GM23338 (cell line): Measurements from ENCODE around the gene SLC39A10. TPM values are rescaled to one million over a fixed set of nuclear protein-coding genes. Genes with fewer than 3 reads are reported as not detected.

Experiments
- ATAC-seq: fragments of 200-7000 bp; cut with Tn5 transposase; 3 replicates; pipeline ENCODE4 v1.9.1; 2020
- DNase-seq: peaks from one replicate; pipeline ENCODE4 v3.0.0-alpha.2; 2015; ENCODE audit warnings: low spot score
- H2AFZ ChIP-seq: fragments of 200-600 bp; sonication (generic); 2 replicates; pipeline ENCODE4 v1.8.0; 2016; ENCODE audit warnings: antibody characterized with exemption, mild to moderate bottlenecking, moderate library complexity
- H3F3A ChIP-seq: fragments of 200-600 bp; sonication (generic); replicated peaks from 2 replicates; pipeline ENCODE4 v1.8.0; 2017; ENCODE audit warnings: antibody characterized with exemption, mixed run types, low read depth
- H3K27ac ChIP-seq: fragments of 200-600 bp; sonication (generic); 2 replicates; pipeline ENCODE4 v1.6.1; 2016; ENCODE audit warnings: low read depth
- H3K27me3 ChIP-seq: fragments of 200-600 bp; sonication (generic); 2 replicates; pipeline ENCODE4 v1.8.0; 2016; ENCODE audit warnings: mild to moderate bottlenecking, mixed run types, moderate library complexity; ENCODE audit not compliant: insufficient read depth
- H3K36me3 ChIP-seq: fragments of 200-600 bp; sonication (generic); 2 replicates; pipeline ENCODE4 v1.8.0; 2016; ENCODE audit warnings: mild to moderate bottlenecking; ENCODE audit not compliant: insufficient read depth
- H3K4me1 ChIP-seq: fragments of 200-600 bp; sonication (generic); 2 replicates; pipeline ENCODE4 v1.8.0; 2016; ENCODE audit warnings: mild to moderate bottlenecking, moderate library complexity; ENCODE audit not compliant: insufficient read depth
- H3K4me2 ChIP-seq: fragments of 200-600 bp; sonication (generic); 2 replicates; pipeline ENCODE4 v1.7.1; 2017; ENCODE audit warnings: mixed run types
- H3K4me3 ChIP-seq: fragments of 200-600 bp; sonication (generic); 2 replicates; pipeline ENCODE4 v1.6.1; 2016; ENCODE audit warnings: mixed run types
- H3K79me2 ChIP-seq: fragments of 200-600 bp; sonication (generic); replicated peaks from 2 replicates; pipeline ENCODE4 v1.8.0; 2017; ENCODE audit warnings: mild to moderate bottlenecking; ENCODE audit not compliant: insufficient read depth
- H3K9me2 ChIP-seq: fragments of 200-600 bp; sonication (generic); 2 replicates; pipeline ENCODE4 v1.8.0; 2017; ENCODE audit not compliant: insufficient read depth
- H4K20me1 ChIP-seq: fragments of 200-600 bp; sonication (generic); replicated peaks from 2 replicates; pipeline ENCODE4 v1.8.0; 2017; ENCODE audit warnings: mild to moderate bottlenecking; ENCODE audit not compliant: insufficient read depth
- H3K27ac Mint-ChIP-seq: 2 replicates; pipeline ENCODE4 v1.8.0; 2020; ENCODE audit warnings: inconsistent platforms, mild to moderate bottlenecking, moderate library complexity, mixed read lengths
- H3K27me3 Mint-ChIP-seq: 3 replicates; pipeline ENCODE4 v1.8.0; 2022; ENCODE audit warnings: low read depth, mild to moderate bottlenecking, moderate library complexity, mixed read lengths, inconsistent platforms; ENCODE audit not compliant: insufficient read depth, poor library complexity
- H3K36me3 Mint-ChIP-seq: 3 replicates; pipeline ENCODE4 v1.8.0; 2021; ENCODE audit warnings: low read depth, mild to moderate bottlenecking, inconsistent platforms, moderate library complexity, mixed read lengths
- H3K4me1 Mint-ChIP-seq: 3 replicates; pipeline ENCODE4 v1.8.0; 2020; ENCODE audit warnings: mild to moderate bottlenecking, inconsistent platforms, mixed read lengths
- H3K4me3 Mint-ChIP-seq: 3 replicates; pipeline ENCODE4 v1.8.0; 2021; ENCODE audit warnings: moderate library complexity, mild to moderate bottlenecking, inconsistent platforms, mixed read lengths
- H3K9me3 Mint-ChIP-seq: 3 replicates; pipeline ENCODE4 v1.8.0; 2020; ENCODE audit warnings: moderate library complexity, mild to moderate bottlenecking, inconsistent platforms, mixed read lengths
- CREB1 ChIP-seq: fragments of 250-450 bp; sonication (Bioruptor Pico); IDR thresholded peaks from 2 replicates; pipeline ENCODE4 v1.5.0; 2020; ENCODE audit warnings: low read depth, mild to moderate bottlenecking, moderate library complexity
- ETS1 ChIP-seq: IDR thresholded peaks from 2 replicates; pipeline ENCODE4 v1.6.1; 2016; ENCODE audit warnings: antibody characterized with exemption
- EZH2 ChIP-seq: fragments of 200-600 bp; sonication (generic); IDR thresholded peaks from one replicate; pipeline ENCODE4 v1.8.0; 2017; ENCODE audit warnings: antibody characterized with exemption, mild to moderate bottlenecking, low read depth; ENCODE audit not compliant: unreplicated experiment
- EZH2phosphoT487 ChIP-seq: fragments of 200-600 bp; sonication (generic); IDR thresholded peaks from one replicate; pipeline ENCODE4 v1.8.1; 2018; ENCODE audit warnings: antibody characterized with exemption; ENCODE audit not compliant: unreplicated experiment
- JUNB ChIP-seq: IDR thresholded peaks from one replicate; pipeline ENCODE4 v1.6.1; 2016; ENCODE audit warnings: antibody characterized with exemption; ENCODE audit not compliant: unreplicated experiment
- NANOG ChIP-seq: IDR thresholded peaks from 2 replicates; pipeline ENCODE4 v1.6.1; 2016; ENCODE audit warnings: antibody characterized with exemption, borderline replicate concordance
- POLR2AphosphoS5 ChIP-seq: IDR thresholded peaks from 2 replicates; pipeline ENCODE4 v1.6.1; 2016; ENCODE audit warnings: antibody characterized with exemption, low read depth
- STAT1 ChIP-seq: IDR thresholded peaks from one replicate; pipeline ENCODE4 v1.6.1; 2016; ENCODE audit warnings: antibody characterized with exemption; ENCODE audit not compliant: unreplicated experiment
- ZNF114 ChIP-seq: fragments of 250-450 bp; sonication (Bioruptor Pico); IDR thresholded peaks from 2 replicates; pipeline ENCODE4 v1.5.0; 2020; ENCODE audit warnings: mild to moderate bottlenecking, moderate library complexity
- ZNF331 ChIP-seq: fragments of 250-450 bp; sonication (Bioruptor Pico); IDR thresholded peaks from 2 replicates; pipeline ENCODE4 v1.5.0; 2020; ENCODE audit warnings: low read depth, mild to moderate bottlenecking, moderate library complexity
- ZNF462 ChIP-seq: fragments of 250-450 bp; sonication (Bioruptor Pico); IDR thresholded peaks from 2 replicates; pipeline ENCODE4 v1.5.0; 2020; ENCODE audit warnings: mild to moderate bottlenecking, moderate library complexity
- polyA plus RNA-seq: library from polyadenylated mRNA; unstranded; fragments of >200 nt; fragmentation: Nextera tagmentation; extraction: Ambion mirVana; gene quantifications from 2 replicates; pipeline ENCODE4 v1.2.1, GENCODE V29; 2016
- total RNA-seq: library from RNA; depleted of rRNA; stranded (reverse); fragments of >200 nt; shearing (Covaris generic); gene quantifications from 2 replicates; pipeline ENCODE4 v1.2.3, GENCODE V29; 2014
- TF ChIP-seq, protein P1 (sequence below): IDR thresholded peaks from one replicate; pipeline ENCODE4 v1.6.1; 2018; ENCODE audit warnings: antibody characterized with exemption; ENCODE audit not compliant: unreplicated experiment
- TF ChIP-seq, protein P2 (sequence below), 2 experiments: fragments of 200-600 bp in 1 of 2; sonication (generic) in 1 of 2; conservative IDR thresholded peaks; 2 replicates each; pipeline versions ENCODE4 v1.5.1 to v1.6.1; 2016 to 2017; ENCODE audit warnings: antibody characterized with exemption in 2 of 2, low read depth in 2 of 2, mild to moderate bottlenecking in 2 of 2, moderate library complexity in 1 of 2

The SLC39A10 gene
- total and polyA plus RNA-seq, 2 experiments from 2014 or later = 261 to 356 TPM

DNA sequence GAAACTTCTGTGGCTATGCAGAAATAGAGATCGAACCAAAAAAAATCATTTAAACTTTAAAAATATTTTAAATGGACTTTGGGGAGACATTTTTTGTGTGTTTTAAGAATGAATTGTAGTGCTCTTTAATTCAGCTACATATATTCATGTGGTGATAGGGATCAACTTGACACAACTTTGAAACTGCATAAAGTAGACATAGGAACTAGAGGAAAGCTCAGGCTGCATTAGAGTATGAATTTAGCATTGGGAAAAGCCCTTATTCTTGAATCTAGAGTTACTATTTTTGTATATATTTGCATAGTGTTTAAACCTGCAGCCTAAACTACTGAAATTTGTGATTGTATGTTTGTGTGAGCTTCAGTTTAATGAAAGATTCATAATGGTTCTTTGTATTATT lies 78.3 kb downstream of the SLC39A10 start:
- DNase-seq = no peak
- TF ChIP-seq, protein P1, sequence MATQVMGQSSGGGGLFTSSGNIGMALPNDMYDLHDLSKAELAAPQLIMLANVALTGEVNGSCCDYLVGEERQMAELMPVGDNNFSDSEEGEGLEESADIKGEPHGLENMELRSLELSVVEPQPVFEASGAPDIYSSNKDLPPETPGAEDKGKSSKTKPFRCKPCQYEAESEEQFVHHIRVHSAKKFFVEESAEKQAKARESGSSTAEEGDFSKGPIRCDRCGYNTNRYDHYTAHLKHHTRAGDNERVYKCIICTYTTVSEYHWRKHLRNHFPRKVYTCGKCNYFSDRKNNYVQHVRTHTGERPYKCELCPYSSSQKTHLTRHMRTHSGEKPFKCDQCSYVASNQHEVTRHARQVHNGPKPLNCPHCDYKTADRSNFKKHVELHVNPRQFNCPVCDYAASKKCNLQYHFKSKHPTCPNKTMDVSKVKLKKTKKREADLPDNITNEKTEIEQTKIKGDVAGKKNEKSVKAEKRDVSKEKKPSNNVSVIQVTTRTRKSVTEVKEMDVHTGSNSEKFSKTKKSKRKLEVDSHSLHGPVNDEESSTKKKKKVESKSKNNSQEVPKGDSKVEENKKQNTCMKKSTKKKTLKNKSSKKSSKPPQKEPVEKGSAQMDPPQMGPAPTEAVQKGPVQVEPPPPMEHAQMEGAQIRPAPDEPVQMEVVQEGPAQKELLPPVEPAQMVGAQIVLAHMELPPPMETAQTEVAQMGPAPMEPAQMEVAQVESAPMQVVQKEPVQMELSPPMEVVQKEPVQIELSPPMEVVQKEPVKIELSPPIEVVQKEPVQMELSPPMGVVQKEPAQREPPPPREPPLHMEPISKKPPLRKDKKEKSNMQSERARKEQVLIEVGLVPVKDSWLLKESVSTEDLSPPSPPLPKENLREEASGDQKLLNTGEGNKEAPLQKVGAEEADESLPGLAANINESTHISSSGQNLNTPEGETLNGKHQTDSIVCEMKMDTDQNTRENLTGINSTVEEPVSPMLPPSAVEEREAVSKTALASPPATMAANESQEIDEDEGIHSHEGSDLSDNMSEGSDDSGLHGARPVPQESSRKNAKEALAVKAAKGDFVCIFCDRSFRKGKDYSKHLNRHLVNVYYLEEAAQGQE = no peak
- no peak for TF ChIP-seq POLR2AphosphoS5
- no peak for TF ChIP-seq ETS1
- no peak for TF ChIP-seq JUNB
- TF ChIP-seq, protein P2, sequence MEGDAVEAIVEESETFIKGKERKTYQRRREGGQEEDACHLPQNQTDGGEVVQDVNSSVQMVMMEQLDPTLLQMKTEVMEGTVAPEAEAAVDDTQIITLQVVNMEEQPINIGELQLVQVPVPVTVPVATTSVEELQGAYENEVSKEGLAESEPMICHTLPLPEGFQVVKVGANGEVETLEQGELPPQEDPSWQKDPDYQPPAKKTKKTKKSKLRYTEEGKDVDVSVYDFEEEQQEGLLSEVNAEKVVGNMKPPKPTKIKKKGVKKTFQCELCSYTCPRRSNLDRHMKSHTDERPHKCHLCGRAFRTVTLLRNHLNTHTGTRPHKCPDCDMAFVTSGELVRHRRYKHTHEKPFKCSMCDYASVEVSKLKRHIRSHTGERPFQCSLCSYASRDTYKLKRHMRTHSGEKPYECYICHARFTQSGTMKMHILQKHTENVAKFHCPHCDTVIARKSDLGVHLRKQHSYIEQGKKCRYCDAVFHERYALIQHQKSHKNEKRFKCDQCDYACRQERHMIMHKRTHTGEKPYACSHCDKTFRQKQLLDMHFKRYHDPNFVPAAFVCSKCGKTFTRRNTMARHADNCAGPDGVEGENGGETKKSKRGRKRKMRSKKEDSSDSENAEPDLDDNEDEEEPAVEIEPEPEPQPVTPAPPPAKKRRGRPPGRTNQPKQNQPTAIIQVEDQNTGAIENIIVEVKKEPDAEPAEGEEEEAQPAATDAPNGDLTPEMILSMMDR (conservative IDR thresholded peaks at IDR 0.05; ENCODE audit: low read depth in 2 of 2) = no peak
- no peak for TF ChIP-seq CREB1
- no peak for TF ChIP-seq EZH2phosphoT487
- no peak for TF ChIP-seq ZNF331 (CRISPR knock-in tag)
- no peak for TF ChIP-seq NANOG
- no peak for TF ChIP-seq ZNF114
- no peak for TF ChIP-seq ZNF462 (CRISPR knock-in tag)
- no peak for TF ChIP-seq EZH2
- no peak for TF ChIP-seq STAT1
- no peak overlapping the region for H3K27ac ChIP-seq
- H3K9me3 Mint-ChIP-seq = no peaks in the 10 kb centered on the region; the same call in 2 of the 3 replicates
- no peaks in the 10 kb centered on the region for H4K20me1 ChIP-seq
- no peaks in the 10 kb centered on the region for H3K27me3 ChIP-seq
- H3K27ac Mint-ChIP-seq = no peak overlapping the region
- no peaks in the 10 kb centered on the region; the same call in 1 of the 2 replicates for H3K36me3 ChIP-seq
- no peaks in the 10 kb centered on the region for H3K4me1 Mint-ChIP-seq
- no peak for ATAC-seq
- H3F3A ChIP-seq = no peaks in the 10 kb centered on the region
- H3K27me3 Mint-ChIP-seq = no peaks in the 10 kb centered on the region
- no peak overlapping the region for H3K4me2 ChIP-seq
- H3K4me3 Mint-ChIP-seq = no peak overlapping the region
- H3K4me1 ChIP-seq = no peaks in the 10 kb centered on the region
- no peaks in the 10 kb centered on the region for H3K9me2 ChIP-seq
- no peak overlapping the region for H2AFZ ChIP-seq
- H3K36me3 Mint-ChIP-seq = peaks cover 44% of the 10 kb centered on the region
- H3K79me2 ChIP-seq = no peaks in the 10 kb centered on the region
- no peak overlapping the region for H3K4me3 ChIP-seq
